ENCODE data around the gene NBEA. TPM values are rescaled to one million over a fixed set of nuclear protein-coding genes. Genes with fewer than 3 reads are reported as not detected.

The NBEA gene
- total RNA-seq, 1 experiment from 2014 or later, result 4.1 TPM

DNA sequence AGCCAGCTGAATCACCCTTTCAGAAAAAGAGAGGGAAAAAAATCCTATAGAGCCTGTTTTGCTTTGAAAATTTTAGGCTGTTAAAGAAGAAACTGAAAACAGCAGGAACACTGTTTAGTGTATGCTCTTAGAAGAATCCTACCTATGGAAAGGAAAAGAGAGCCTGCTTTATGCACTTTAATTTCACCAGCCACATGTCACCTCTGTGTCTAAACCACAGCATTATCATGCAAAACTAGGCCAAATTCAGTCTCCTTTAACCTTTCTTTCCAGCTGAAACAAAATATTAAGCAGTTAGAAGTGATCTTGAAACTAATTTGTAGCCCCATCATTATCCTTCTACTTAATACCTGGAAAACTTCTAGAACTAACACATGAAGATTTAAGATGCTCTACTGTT, 631.6 kb downstream of the NBEA start:
- BruUV-seq (replicated peaks), result no TSS peak
- no peak overlapping the region for H3K9ac ChIP-seq (ENCODE audit: low read length)
- no peaks in the 10 kb centered on the region for H3K9me3 ChIP-seq (ENCODE audit: control insufficient read depth in 1 of 2, insufficient read depth in 1 of 2, low read depth in 1 of 2, low read length in 2 of 2)
- RAD21 ChIA-PET (ENCODE audit: low non-redundant PET in 1 of 2, low total read pairs in 2 of 2, uncharacterized antibody in 2 of 2, unreplicated experiment in 2 of 2), result no interaction called here
- H3K4me2 ChIP-seq (ENCODE audit: low read length), result no peak overlapping the region
- H2AFZ ChIP-seq (ENCODE audit: low read depth, low read length, poor library complexity, severe bottlenecking), result no peak overlapping the region
- H3K27ac ChIP-seq (ENCODE audit: low read depth, low read length), result no peak overlapping the region
- H3K4me3 ChIP-seq (replicated peaks in 1 of 2; ENCODE audit: low read depth in 1 of 2, low read length in 2 of 2), result no peak overlapping the region
- no peaks in the 10 kb centered on the region for H3K36me3 ChIP-seq (ENCODE audit: control insufficient read depth in 1 of 2, insufficient read depth in 2 of 2, low read length in 2 of 2)
- H3K9me2 ChIP-seq (ENCODE audit: insufficient read depth), result no peaks in the 10 kb centered on the region
- no peaks in the 10 kb centered on the region for H3K4me1 ChIP-seq (ENCODE audit: control insufficient read depth in 1 of 2, insufficient read depth in 2 of 2, low read length in 2 of 2)
- POLR2A ChIA-PET, result no interaction called here
- H4K20me1 ChIP-seq (ENCODE audit: insufficient read depth), result no peaks in the 10 kb centered on the region; the same call in 1 of the 2 replicates
- no peak for DNase-seq (ENCODE audit: low read depth, low spot score)
- no peaks in the 10 kb centered on the region for H3K79me2 ChIP-seq (ENCODE audit: insufficient read depth, low read length)
- ATAC-seq, result no peak
- no peaks in the 10 kb centered on the region for H3K27me3 ChIP-seq (ENCODE audit: insufficient read depth, low read length)
- CTCF ChIA-PET, result no interaction called here
- TF ChIP-seq POLR2A (IDR thresholded peaks at IDR 0.05; ENCODE audit: borderline replicate concordance, extremely low read depth, insufficient read depth, insufficient read length) (no peak), CBX3 (IDR thresholded peaks at IDR 0.05; ENCODE audit: low read depth) (no peak), EZH2 (IDR thresholded peaks at IDR 0.05) (no peak), ZFX (IDR thresholded peaks at IDR 0.05) (no peak)
- intact Hi-C loops (cut with micrococcal nuclease), result no loop called here

DNA sequence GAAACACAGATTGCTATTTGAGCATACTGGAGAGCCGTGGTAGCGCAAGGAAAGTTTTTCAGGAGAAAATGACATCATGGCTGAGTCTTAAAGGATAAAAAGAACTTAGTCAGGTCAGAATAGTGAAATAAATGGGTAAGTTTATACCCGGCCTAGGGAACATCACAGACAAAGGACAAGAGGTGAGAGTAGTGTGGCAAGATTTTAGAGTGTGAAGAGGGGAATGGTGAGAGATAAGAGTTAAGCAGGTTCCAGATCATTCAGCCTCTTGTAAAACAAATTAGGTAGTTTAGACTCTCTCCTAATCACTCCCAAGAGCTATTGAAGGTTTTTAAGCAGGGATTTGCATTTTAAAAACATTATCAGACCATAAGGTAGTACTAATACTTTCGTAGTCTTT, 650.4 kb downstream of the NBEA start:
- no peaks in the 10 kb centered on the region for H3K36me3 ChIP-seq (ENCODE audit: control insufficient read depth in 1 of 2, insufficient read depth in 2 of 2, low read length in 2 of 2)
- no peaks in the 10 kb centered on the region for H3K4me1 ChIP-seq (ENCODE audit: control insufficient read depth in 1 of 2, insufficient read depth in 2 of 2, low read length in 2 of 2)
- ChIA-PET POLR2A (no interaction called here), CTCF (no interaction called here), RAD21 (ENCODE audit: low non-redundant PET in 1 of 2, low total read pairs in 2 of 2, uncharacterized antibody in 2 of 2, unreplicated experiment in 2 of 2) (no interaction called here)
- H3K4me3 ChIP-seq (replicated peaks in 1 of 2; ENCODE audit: low read depth in 1 of 2, low read length in 2 of 2), result no peak overlapping the region
- no peak overlapping the region for H2AFZ ChIP-seq (ENCODE audit: low read depth, low read length, poor library complexity, severe bottlenecking)
- DNase-seq (ENCODE audit: low read depth, low spot score) (no peak), ATAC-seq (no peak)
- H3K4me2 ChIP-seq (ENCODE audit: low read length), result no peak overlapping the region
- H3K9ac ChIP-seq (ENCODE audit: low read length), result no peak overlapping the region
- no peaks in the 10 kb centered on the region for H4K20me1 ChIP-seq (ENCODE audit: insufficient read depth)
- no TSS peak for BruUV-seq (replicated peaks)
- H3K9me2 ChIP-seq (ENCODE audit: insufficient read depth), result no peaks in the 10 kb centered on the region
- no peaks in the 10 kb centered on the region for H3K79me2 ChIP-seq (ENCODE audit: insufficient read depth, low read length)
- no peaks in the 10 kb centered on the region for H3K9me3 ChIP-seq (ENCODE audit: control insufficient read depth in 1 of 2, insufficient read depth in 1 of 2, low read depth in 1 of 2, low read length in 2 of 2)
- no peaks in the 10 kb centered on the region for H3K27me3 ChIP-seq (ENCODE audit: insufficient read depth, low read length)
- no peak overlapping the region for H3K27ac ChIP-seq (ENCODE audit: low read depth, low read length)
- intact Hi-C loops (cut with micrococcal nuclease), result no loop called here
- TF ChIP-seq, protein P1, sequence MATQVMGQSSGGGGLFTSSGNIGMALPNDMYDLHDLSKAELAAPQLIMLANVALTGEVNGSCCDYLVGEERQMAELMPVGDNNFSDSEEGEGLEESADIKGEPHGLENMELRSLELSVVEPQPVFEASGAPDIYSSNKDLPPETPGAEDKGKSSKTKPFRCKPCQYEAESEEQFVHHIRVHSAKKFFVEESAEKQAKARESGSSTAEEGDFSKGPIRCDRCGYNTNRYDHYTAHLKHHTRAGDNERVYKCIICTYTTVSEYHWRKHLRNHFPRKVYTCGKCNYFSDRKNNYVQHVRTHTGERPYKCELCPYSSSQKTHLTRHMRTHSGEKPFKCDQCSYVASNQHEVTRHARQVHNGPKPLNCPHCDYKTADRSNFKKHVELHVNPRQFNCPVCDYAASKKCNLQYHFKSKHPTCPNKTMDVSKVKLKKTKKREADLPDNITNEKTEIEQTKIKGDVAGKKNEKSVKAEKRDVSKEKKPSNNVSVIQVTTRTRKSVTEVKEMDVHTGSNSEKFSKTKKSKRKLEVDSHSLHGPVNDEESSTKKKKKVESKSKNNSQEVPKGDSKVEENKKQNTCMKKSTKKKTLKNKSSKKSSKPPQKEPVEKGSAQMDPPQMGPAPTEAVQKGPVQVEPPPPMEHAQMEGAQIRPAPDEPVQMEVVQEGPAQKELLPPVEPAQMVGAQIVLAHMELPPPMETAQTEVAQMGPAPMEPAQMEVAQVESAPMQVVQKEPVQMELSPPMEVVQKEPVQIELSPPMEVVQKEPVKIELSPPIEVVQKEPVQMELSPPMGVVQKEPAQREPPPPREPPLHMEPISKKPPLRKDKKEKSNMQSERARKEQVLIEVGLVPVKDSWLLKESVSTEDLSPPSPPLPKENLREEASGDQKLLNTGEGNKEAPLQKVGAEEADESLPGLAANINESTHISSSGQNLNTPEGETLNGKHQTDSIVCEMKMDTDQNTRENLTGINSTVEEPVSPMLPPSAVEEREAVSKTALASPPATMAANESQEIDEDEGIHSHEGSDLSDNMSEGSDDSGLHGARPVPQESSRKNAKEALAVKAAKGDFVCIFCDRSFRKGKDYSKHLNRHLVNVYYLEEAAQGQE (IDR thresholded peaks at IDR 0.05; ENCODE audit: low read depth), result no peak
- TF ChIP-seq CEBPB (IDR thresholded peaks at IDR 0.05; ENCODE audit: low read depth), result no peak
- TF ChIP-seq POLR2A (IDR thresholded peaks at IDR 0.05; ENCODE audit: borderline replicate concordance, extremely low read depth, insufficient read depth, insufficient read length), result no peak
- no peak for TF ChIP-seq EGR1 (IDR thresholded peaks at IDR 0.05; ENCODE audit: low read depth)
- TF ChIP-seq SP1 (IDR thresholded peaks at IDR 0.05; ENCODE audit: low read depth), result no peak
- no peak for TF ChIP-seq ATF3 (IDR thresholded peaks at IDR 0.05)
- no peak for TF ChIP-seq EZH2 (IDR thresholded peaks at IDR 0.05)
- TF ChIP-seq, protein P2, sequence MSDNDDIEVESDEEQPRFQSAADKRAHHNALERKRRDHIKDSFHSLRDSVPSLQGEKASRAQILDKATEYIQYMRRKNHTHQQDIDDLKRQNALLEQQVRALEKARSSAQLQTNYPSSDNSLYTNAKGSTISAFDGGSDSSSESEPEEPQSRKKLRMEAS (IDR thresholded peaks at IDR 0.05), result no peak
- no peak for TF ChIP-seq EZH2phosphoT487 (IDR thresholded peaks at IDR 0.05; ENCODE audit: borderline replicate concordance)
- no peak for TF ChIP-seq ELF1 (IDR thresholded peaks at IDR 0.05; ENCODE audit: borderline replicate concordance, low read depth)
- no peak for TF ChIP-seq SRF (IDR thresholded peaks at IDR 0.05; ENCODE audit: low read depth)
- no peak for TF ChIP-seq RAD21 (IDR thresholded peaks at IDR 0.05; ENCODE audit: low read depth)
- TF ChIP-seq JUND (IDR thresholded peaks at IDR 0.05), result no peak
- no peak for TF ChIP-seq ZNF274 (IDR thresholded peaks at IDR 0.05; ENCODE audit: low read depth, low read length)
- no peak for TF ChIP-seq CBX3 (IDR thresholded peaks at IDR 0.05; ENCODE audit: low read depth)
- TF ChIP-seq, protein P3, sequence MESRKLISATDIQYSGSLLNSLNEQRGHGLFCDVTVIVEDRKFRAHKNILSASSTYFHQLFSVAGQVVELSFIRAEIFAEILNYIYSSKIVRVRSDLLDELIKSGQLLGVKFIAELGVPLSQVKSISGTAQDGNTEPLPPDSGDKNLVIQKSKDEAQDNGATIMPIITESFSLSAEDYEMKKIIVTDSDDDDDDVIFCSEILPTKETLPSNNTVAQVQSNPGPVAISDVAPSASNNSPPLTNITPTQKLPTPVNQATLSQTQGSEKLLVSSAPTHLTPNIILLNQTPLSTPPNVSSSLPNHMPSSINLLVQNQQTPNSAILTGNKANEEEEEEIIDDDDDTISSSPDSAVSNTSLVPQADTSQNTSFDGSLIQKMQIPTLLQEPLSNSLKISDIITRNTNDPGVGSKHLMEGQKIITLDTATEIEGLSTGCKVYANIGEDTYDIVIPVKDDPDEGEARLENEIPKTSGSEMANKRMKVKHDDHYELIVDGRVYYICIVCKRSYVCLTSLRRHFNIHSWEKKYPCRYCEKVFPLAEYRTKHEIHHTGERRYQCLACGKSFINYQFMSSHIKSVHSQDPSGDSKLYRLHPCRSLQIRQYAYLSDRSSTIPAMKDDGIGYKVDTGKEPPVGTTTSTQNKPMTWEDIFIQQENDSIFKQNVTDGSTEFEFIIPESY (IDR thresholded peaks at IDR 0.05; ENCODE audit: extremely low read depth, insufficient replicate concordance, low read length), result no peak
- no peak for TF ChIP-seq SIN3A (IDR thresholded peaks at IDR 0.05; ENCODE audit: low read depth)
